ENCODE measurements around the gene CAMKK2.

CAMKK2 gene

GRCh38 chr12:121273364-121273896 is 23.1 kb downstream of the CAMKK2 start:
- TF ChIP-seq, protein P1, sequence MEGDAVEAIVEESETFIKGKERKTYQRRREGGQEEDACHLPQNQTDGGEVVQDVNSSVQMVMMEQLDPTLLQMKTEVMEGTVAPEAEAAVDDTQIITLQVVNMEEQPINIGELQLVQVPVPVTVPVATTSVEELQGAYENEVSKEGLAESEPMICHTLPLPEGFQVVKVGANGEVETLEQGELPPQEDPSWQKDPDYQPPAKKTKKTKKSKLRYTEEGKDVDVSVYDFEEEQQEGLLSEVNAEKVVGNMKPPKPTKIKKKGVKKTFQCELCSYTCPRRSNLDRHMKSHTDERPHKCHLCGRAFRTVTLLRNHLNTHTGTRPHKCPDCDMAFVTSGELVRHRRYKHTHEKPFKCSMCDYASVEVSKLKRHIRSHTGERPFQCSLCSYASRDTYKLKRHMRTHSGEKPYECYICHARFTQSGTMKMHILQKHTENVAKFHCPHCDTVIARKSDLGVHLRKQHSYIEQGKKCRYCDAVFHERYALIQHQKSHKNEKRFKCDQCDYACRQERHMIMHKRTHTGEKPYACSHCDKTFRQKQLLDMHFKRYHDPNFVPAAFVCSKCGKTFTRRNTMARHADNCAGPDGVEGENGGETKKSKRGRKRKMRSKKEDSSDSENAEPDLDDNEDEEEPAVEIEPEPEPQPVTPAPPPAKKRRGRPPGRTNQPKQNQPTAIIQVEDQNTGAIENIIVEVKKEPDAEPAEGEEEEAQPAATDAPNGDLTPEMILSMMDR (IDR thresholded peaks at IDR 0.05; ENCODE audit: insufficient read depth, low read length, poor library complexity, severe bottlenecking) = no peak
- peaks cover 14% of the 10 kb centered on the region for H3K36me3 ChIP-seq (ENCODE audit: control insufficient read depth, insufficient read depth, low read length)
- DNase-seq (ENCODE audit: extremely low read depth, insufficient read length) = no peak
- H3K4me3 ChIP-seq (replicated peaks; ENCODE audit: low read depth, low read length) = no peak overlapping the region
- H3K27me3 ChIP-seq (replicated peaks; ENCODE audit: control insufficient read depth, insufficient read depth, low read length) = no peaks in the 10 kb centered on the region

DNA sequence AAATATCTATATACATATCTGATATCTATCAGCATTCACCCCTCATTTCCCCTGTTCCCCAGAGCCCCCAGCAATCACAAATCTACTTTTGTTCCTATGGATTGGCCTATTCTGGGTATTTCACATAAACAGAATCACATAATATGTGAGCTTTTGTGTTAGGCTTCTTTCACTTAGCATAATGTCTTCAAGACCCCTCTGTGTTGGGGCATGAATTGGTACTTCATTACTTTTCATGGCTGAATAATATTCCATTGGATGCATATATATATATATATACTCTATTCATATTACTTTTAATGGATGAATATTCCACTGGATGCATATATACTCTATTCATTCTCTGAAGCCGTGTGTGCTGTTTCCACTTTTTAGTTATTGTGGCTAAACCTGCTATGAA is 28.7 kb downstream of the CAMKK2 start:
- H3K36me3 ChIP-seq (ENCODE audit: control insufficient read depth, insufficient read depth, low read length) = peaks cover 15% of the 10 kb centered on the region
- TF ChIP-seq, protein P1 (IDR thresholded peaks at IDR 0.05; ENCODE audit: insufficient read depth, low read length, poor library complexity, severe bottlenecking) = no peak
- no peaks in the 10 kb centered on the region for H3K27me3 ChIP-seq (replicated peaks; ENCODE audit: control insufficient read depth, insufficient read depth, low read length)
- H3K4me3 ChIP-seq (replicated peaks; ENCODE audit: low read depth, low read length) = no peak overlapping the region
- no peak for DNase-seq (ENCODE audit: extremely low read depth, insufficient read length)

- DNase-seq (ENCODE audit: extremely low read depth, insufficient read length) = no peak
- Histone ChIP-seq H3K36me3 (ENCODE audit: control insufficient read depth, insufficient read depth, low read length) (peaks cover 24% of the 10 kb centered on the region), H3K4me3 (replicated peaks; ENCODE audit: low read depth, low read length) (no peak overlapping the region), H3K27me3 (replicated peaks; ENCODE audit: control insufficient read depth, insufficient read depth, low read length) (no peaks in the 10 kb centered on the region)
- TF ChIP-seq, protein P1 (IDR thresholded peaks at IDR 0.05; ENCODE audit: insufficient read depth, low read length, poor library complexity, severe bottlenecking) = no peak
Measured at GRCh38 chr12:121264951-121265515, 31.5 kb downstream of the CAMKK2 start.

DNA sequence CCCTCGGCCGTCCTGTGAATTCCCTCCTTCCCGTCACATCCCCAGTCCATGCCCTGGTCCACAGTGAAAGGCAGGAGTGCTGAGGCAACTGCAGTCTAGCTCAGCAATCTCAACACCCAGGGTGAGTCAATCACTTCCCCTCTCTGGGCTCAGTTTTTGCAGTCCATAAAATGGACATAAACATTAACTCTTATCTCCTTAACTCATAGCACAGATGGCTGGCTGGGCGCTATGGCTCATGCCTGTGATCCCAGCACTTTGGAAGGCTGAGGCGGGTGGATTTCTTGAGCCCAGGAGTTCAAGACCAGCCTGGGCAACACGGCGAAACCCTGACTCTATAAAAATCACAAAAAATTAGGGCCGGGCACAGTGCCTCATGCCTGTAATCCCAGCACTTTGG is 32.4 kb downstream of the CAMKK2 start:
- no peaks in the 10 kb centered on the region for H3K27me3 ChIP-seq (replicated peaks; ENCODE audit: control insufficient read depth, insufficient read depth, low read length)
- no peak overlapping the region for H3K4me3 ChIP-seq (replicated peaks; ENCODE audit: low read depth, low read length)
- DNase-seq (ENCODE audit: extremely low read depth, insufficient read length) = no peak
- peaks cover 25% of the 10 kb centered on the region for H3K36me3 ChIP-seq (ENCODE audit: control insufficient read depth, insufficient read depth, low read length)
- TF ChIP-seq, protein P1 (IDR thresholded peaks at IDR 0.05; ENCODE audit: insufficient read depth, low read length, poor library complexity, severe bottlenecking) = no peak

DNA sequence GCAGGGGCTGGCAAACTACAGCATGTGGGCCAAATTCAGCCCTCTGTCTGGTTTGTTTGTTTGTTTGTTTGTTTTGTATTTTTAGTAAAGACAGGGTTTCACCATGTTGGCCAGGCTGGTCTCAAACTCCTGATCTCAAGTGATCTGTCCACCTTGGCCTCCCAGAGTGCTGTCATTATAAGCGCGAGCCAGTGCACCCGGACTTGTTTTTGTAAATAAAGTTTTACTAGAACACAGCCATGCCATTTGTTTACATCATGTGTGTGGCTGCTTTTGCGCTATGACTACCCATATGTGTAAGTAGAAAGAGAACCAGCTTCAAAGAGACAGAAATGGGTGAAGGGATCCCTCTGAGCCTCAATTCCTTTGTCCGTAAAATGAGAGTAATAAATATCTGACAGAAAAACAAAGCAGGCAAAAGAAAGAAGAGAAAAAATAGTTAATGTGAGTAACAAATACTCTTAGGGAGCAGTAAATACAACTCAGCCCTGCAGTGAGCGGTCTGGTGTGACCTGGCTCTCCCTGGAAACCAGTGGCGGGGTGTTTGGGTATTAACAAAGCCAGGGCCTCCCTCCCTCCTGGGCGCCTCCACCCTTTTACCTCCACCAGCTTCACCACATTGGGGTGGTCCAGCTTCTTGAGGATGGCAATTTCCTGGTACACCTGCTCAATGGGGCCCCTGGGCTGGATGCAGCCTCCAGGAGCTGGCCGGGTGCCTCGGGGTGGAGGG is 33.1 kb downstream of the CAMKK2 start:
- no peaks in the 10 kb centered on the region for H3K27me3 ChIP-seq (replicated peaks; ENCODE audit: control insufficient read depth, insufficient read depth, low read length)
- TF ChIP-seq, protein P1 (IDR thresholded peaks at IDR 0.05; ENCODE audit: insufficient read depth, low read length, poor library complexity, severe bottlenecking) = no peak
- DNase-seq (ENCODE audit: extremely low read depth, insufficient read length) = no peak
- H3K4me3 ChIP-seq (replicated peaks; ENCODE audit: low read depth, low read length) = no peak overlapping the region
- H3K36me3 ChIP-seq (ENCODE audit: control insufficient read depth, insufficient read depth, low read length) = peaks cover 19% of the 10 kb centered on the region
